Activated T-helper 9 cell treated with anti-CD3 and anti-CD28 coated beads, Interleukin-2, amount 50 U/mL, for 16 hours (primary cell): ENCODE data around the gene CENPX.

ENCODE experiments used
- DNase-seq: peaks from one replicate; pipeline ENCODE4 v3.0.0-alpha.2; 2020; ENCODE audit warnings: low read depth

The CENPX gene

DNA sequence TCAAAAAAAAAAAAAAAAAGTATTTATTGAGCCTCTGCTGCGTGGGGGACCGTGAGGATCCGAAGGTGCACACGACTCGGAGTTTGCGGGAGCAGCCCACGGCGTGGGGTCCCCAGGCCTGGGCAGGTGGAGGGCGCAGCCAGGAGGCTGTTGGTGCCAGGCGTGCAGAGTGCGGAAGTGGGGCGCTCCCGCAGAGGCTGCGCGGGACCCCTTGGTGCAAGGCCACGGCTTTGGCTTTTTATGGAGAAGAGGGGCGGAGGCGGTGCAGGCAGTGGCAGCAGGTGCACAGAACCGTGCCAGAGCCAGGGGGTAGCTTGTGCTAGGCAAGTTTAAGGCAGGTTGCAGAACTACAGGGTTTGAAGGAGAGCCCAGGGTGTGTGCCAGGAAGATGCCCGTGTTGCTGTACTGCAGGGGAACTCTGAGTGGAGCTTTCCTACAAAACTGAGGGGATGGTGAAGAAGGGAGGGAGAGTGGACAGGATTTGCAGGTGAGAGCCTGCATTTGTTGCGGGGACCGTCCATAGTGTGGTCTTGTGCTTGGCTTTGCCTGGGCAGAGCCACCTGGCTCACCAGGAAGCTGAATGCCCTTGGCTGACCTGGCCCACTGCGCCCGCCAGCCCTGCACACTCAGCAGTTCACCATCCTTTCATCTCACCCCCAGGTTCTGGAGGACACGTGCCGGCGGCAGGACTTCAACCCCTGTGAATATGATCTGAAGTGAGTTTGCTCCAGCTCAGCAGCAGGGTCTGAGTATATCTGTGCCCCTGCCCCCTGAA, 44.0 kb downstream of the CENPX start:
- no peak for DNase-seq

DNA sequence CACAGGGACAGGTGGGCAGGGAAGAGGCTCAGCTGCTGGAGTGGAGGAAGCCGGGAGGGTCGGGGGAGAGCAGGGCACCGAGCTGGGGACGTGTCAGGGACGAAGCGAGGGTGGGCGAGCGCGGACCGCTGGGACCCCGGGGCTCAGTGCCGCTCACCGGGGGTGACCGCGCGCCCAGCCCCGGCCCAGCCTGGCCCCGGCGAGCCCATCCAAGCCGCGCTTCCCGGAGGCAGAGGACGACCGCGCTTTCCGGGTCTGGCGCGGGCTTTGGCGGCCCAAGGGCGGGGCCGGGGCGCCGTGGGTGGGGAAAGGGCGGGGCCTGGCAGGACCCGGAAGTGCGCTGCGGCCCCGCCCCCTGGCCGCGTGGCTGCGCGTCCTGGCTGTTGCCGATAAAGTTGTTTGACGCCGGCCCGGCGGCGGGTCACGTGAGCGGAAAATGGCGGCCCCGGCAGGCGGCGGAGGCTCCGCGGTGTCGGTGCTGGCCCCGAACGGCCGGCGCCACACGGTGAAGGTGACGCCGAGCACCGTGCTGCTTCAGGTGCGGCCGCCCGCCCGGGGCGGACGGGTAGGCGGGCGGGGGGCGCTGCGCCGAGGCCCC, 45.4 kb downstream of the CENPX start, which contains the start of gene ASPSCR1:
Gene ASPSCR1, plus strand, starts transcription at position 419 of the 598 bp plus-strand sequence. Its CDS starts 18 bp downstream, at position 437.
- peak; percentile 86 for DNase-seq

DNA sequence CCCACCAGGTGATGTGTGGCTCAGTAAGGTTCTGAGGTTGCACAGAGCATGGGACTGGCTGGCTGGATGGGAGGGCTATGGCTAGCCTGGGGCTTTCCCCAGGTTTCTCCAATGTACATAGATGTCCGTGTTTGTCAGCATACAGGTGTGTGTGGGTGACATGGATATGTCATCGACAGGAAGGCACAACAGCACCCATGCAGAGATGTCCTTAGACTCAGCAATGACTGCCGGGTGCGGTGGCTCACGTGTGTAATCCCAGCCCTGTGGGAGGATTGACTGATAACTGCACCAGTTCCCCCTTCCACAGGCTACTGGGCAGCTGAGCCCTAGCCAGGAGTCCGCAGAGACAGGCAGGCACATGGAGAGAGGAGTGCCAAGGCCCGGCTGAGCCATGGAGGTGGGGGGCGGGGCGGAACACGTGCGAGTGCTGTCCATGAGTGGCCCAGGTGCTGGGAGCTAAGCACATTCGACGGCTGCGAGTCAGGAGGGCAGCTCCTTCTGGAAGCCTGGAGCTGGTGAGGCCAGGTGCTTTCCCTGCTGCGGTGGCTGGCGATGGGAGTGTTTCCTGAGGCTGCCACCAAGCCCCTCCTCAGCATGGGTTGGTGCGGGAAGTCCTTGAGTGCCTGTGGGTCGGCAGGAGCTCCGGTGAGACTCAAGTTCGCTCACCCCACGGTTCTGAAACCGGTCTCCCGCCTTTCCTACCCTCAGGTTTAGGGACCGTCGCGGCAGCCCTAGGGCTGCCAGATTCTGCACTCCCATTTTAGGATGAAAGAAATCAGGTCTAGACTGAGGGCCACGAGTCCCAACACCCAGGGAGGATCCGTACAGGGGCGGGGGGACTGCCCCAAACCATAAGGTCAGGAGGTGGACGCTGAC, 46.1 kb downstream of the CENPX start:
- no peak for DNase-seq

DNA sequence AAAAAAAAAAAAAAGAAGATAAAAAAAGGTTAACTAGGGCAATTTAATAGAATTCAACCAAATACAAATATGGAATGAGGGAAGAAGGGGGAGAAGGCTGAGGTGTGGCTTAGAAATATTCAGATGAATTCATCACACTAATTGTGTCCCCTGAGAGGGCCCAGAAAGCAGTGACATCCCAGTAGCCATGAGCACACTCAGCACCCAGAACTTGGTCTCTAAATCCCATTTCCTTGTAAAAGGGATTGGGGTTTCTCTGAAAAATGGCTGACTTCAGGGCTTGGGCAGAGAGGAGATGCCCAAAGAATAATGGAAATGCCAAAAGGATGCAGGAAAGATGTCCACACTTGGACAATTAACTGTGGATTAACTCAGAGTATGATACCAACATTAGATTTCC, 49.2 kb downstream of the CENPX start:
- no peak for DNase-seq

DNA sequence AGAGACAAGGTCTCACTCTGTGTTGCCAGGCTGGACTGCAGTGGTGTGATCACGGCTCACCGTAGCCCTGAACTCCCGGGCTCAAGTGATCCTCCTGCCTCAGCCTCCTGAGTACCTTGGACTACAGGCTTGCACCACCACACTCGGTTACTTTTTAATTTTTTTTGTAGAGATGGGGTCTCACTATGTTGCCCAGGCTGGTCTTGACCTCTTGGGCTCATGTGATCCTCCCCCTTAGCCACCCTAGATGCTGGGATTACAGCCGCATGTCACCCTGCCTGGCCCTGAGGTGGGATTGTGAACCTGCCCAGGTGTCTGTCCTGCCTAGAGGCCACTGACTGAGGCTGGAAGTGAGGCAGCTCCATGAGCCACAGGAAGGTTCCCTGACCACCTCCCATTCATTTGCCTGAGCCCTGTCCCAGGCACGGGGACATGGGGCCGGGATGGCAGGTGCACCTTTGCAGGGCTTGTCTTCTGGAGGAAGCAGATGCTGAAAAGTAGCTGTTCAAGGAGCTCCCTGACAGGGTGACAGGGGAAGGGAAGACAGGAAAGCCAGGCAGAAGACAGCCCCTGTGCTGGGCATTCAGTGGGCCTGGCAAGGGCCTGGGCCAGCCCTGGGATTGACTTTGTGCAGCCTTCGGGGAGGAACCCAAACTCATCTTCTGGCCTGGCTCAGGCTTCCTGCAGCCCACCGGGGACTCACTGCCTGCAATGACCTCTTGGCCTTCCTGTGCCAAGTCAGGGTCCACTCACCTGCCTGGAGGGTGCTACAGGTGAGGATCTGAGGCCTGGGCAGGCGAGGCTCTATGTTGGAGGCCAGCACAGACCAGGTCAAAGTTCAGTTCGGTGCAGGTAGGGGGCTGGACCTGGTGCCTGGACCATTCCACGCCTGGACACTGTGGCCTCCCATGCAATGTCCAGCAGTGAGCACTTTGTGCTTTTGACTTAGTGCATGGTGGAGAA, 53.5 kb downstream of the CENPX start:
- DNase-seq: no peak
